Ascending aorta (tissue), 2 donors: ENCODE data around the gene NXT1. TPM values are rescaled to one million over a fixed set of nuclear protein-coding genes. Genes with fewer than 3 reads are reported as not detected.

Experiments
- DNase-seq, 2 donors: peaks; one replicate each; pipeline ENCODE4 v3.0.0-alpha.2; 2019; ENCODE audit warnings: low spot score in 2 of 2
- H3K27ac ChIP-seq, 2 donors: fragments of 200-600 bp; sonication (generic); one replicate each; pipeline ENCODE4 v1.5.1; 2016 to 2017; ENCODE audit warnings: mild to moderate bottlenecking in 1 of 2
- H3K27me3 ChIP-seq: fragments of 200-600 bp; sonication (generic); one replicate; pipeline ENCODE4 v1.5.1; 2017
- H3K36me3 ChIP-seq, 2 donors: fragments of 200-600 bp; sonication (generic); one replicate each; pipeline ENCODE4 v1.5.1; 2016
- H3K4me1 ChIP-seq, 2 donors: fragments of 200-600 bp; sonication (generic); one replicate each; pipeline ENCODE4 v1.5.1; 2016 to 2017; ENCODE audit warnings: mild to moderate bottlenecking in 1 of 2
- H3K4me3 ChIP-seq, 2 donors: fragments of 200-600 bp; sonication (generic); one replicate each; pipeline ENCODE4 v1.5.1; 2016 to 2017; ENCODE audit warnings: mild to moderate bottlenecking in 1 of 2
- H3K9me3 ChIP-seq, 2 donors: fragments of 200-600 bp; sonication (generic); one replicate each; pipeline ENCODE4 v1.5.1; 2016
- intact Hi-C: fragments of 100-400 bp; cut with DNase I; formaldehyde crosslinking; loops from one replicate; pipeline ENCODE4 v1.15.1; 2023
- total RNA-seq: library from RNA; depleted of rRNA; stranded (reverse); fragments of >200 nt; gene quantifications from one replicate; pipeline ENCODE4 v1.1.0, GENCODE V29; 2016
- TF ChIP-seq, protein P1 (sequence below), 3 experiments: fragments of 200-600 bp in 2 of 3; fragments of 450-650 bp in 1 of 3; sonication (generic) in 2 of 3; IDR thresholded peaks; one replicate each; pipeline ENCODE4 v1.5.1; 2016 to 2019; ENCODE audit warnings: antibody characterized with exemption in 3 of 3, mild to moderate bottlenecking in 1 of 3, moderate library complexity in 1 of 3

NXT1 gene
- total RNA-seq, 1 donor from 2014 or later = 50.0 TPM

DNA sequence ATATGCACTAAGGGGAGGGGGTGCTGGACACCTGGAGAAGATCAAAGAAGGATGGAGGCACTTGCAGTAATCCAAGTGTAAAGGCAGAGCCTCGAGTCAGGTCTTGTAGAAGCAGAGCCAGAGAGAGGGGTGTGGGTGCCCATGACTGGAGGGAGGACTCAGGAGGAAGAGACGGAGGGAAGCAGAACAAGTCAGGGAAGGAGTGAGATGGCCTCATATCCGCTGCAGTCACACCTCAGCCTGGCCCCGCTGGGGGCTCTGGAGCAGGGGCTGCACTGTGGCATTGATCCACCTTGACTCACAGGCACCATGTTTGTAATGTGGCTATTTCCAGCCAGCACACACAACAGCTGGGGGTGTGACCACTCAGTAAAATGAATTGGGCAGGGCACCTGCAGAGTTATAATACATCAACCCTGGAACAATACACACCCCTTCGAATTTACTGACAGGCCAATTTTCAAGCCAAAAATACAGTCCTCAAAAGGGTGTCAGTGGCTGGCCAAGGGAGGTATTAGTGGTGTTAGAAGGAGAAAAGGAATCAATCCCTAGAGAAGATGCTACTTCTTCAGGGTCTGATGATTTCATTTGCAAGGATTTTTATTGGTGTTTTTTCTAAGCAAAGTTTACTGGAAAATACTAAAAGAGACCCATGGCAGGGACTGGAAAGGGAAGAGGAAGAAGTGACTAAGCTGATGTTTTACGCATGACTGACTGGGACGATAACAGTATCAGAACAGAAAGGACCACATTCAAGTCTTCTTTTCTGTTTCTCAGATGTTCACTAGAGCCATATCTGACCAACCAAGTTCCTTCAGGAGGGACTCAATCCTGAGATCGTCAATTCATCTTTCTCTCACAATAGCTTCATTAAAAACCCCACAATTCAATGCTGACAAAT is 18.9 kb upstream of the NXT1 start:
- H3K27ac ChIP-seq = no peak overlapping the region
- H3K36me3 ChIP-seq = no peaks in the 10 kb centered on the region
- no peaks in the 10 kb centered on the region for H3K27me3 ChIP-seq
- H3K4me1 ChIP-seq = no peaks in the 10 kb centered on the region
- DNase-seq = no peak
- H3K9me3 ChIP-seq = no peaks in the 10 kb centered on the region
- H3K4me3 ChIP-seq = no peak overlapping the region
- TF ChIP-seq, protein P1, sequence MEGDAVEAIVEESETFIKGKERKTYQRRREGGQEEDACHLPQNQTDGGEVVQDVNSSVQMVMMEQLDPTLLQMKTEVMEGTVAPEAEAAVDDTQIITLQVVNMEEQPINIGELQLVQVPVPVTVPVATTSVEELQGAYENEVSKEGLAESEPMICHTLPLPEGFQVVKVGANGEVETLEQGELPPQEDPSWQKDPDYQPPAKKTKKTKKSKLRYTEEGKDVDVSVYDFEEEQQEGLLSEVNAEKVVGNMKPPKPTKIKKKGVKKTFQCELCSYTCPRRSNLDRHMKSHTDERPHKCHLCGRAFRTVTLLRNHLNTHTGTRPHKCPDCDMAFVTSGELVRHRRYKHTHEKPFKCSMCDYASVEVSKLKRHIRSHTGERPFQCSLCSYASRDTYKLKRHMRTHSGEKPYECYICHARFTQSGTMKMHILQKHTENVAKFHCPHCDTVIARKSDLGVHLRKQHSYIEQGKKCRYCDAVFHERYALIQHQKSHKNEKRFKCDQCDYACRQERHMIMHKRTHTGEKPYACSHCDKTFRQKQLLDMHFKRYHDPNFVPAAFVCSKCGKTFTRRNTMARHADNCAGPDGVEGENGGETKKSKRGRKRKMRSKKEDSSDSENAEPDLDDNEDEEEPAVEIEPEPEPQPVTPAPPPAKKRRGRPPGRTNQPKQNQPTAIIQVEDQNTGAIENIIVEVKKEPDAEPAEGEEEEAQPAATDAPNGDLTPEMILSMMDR (IDR thresholded peaks at IDR 0.05) = no peak
- intact Hi-C loops = no loop called here

DNA sequence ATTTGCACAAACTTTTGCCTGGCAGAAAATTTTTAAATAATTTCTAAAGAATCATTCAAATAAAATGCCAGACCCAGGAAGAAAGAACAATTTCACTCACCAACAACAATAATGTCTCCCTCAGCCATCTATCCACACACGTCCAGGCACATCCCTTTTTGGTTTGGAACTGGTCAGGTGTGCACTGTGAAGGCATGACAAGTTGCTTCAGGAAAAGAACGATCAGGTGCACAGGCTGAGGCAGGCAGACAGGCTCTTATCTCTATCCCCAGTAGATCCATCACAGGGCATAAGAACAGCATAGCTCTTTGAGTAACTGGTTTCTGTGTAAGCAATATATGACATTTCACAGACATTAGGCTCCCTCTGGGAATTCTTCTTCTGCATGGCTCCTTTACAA is 18.1 kb upstream of the NXT1 start:
- intact Hi-C loops = no loop called here

DNA sequence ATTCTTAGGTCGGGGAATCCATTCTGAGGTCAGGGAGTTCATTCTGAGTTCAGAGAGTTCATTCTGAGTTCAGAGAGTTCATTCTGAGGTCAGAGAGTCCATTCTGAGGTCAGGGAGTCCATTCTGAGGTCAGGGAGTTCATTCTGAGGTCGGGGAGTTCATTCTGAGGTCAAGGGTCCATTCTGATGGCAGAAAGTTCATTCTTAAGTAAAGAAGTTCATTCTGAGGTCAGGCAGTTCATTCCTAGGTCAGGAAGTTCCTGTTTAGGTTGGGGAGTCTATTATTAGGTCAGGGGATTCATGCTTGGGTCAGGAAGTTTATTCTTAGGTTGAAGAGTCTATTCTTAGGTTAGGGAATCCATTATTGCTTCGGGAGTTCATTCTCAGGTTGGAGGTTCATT is 16.5 kb upstream of the NXT1 start:
- no peak for DNase-seq
- H3K4me3 ChIP-seq = no peak overlapping the region
- no peak overlapping the region for H3K27ac ChIP-seq
- intact Hi-C loops = no loop called here
- no peaks in the 10 kb centered on the region for H3K4me1 ChIP-seq
- H3K36me3 ChIP-seq = no peaks in the 10 kb centered on the region
- TF ChIP-seq, protein P1 (IDR thresholded peaks at IDR 0.05) = no peak
- H3K27me3 ChIP-seq = no peaks in the 10 kb centered on the region
- no peaks in the 10 kb centered on the region for H3K9me3 ChIP-seq

More for the DNA sequence above, 18.1 kb upstream of the NXT1 start:
- Histone ChIP-seq H3K27me3 (no peaks in the 10 kb centered on the region), H3K4me3 (no peak overlapping the region), H3K4me1 (no peaks in the 10 kb centered on the region), H3K36me3 (no peaks in the 10 kb centered on the region), H3K27ac (no peak overlapping the region), H3K9me3 (no peaks in the 10 kb centered on the region)
- TF ChIP-seq, protein P1 (IDR thresholded peaks at IDR 0.05) = no peak
- no peak for DNase-seq

DNA sequence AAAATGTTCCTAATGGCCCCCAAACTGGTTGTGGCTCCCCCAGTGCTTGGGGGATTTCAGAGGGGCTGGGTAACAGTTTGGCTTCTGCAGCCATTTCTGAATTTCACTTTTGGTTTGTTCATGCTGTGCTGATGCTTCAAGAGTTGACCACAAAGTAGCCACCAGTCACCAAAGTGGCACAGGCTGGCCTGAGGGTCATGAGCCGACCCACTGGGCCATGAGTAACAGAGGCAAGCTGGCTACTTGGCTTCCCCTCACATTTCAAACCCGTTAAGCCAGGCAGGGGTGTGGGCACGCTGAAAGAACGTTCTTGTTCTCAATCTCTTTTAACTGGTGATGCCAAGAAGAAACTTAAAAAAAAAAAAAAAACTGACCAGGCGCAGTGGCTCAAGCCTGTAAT is 15.1 kb upstream of the NXT1 start:
- Histone ChIP-seq H3K4me3 (no peak overlapping the region), H3K27me3 (no peaks in the 10 kb centered on the region), H3K27ac (no peak overlapping the region), H3K36me3 (no peaks in the 10 kb centered on the region), H3K9me3 (no peaks in the 10 kb centered on the region), H3K4me1 (no peaks in the 10 kb centered on the region)
- no peak for DNase-seq
- TF ChIP-seq, protein P1 (IDR thresholded peaks at IDR 0.05) = no peak
- intact Hi-C loops = no loop called here

DNA sequence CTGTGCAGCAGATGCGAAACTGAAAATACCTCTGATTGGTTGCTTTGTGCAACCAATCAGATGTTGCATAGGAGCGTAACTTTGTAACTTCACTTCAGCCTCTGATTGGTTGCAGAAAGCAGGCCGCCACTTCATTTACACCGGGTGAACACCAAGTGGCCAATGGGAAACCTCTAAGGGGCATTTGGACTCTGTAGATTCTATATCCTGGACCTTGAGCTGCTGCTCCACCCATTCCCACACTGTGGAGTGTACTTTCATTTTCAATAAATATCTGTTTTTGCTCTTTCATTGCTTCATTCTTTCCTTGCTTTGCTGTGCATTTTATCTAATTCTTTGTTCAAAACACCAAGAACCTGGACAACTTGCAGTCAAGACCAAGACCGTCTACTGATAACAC is 14.1 kb upstream of the NXT1 start:
- TF ChIP-seq, protein P1 (IDR thresholded peaks at IDR 0.05) = no peak
- intact Hi-C loops = no loop called here
- Histone ChIP-seq H3K36me3 (no peaks in the 10 kb centered on the region), H3K27me3 (no peaks in the 10 kb centered on the region), H3K4me1 (no peaks in the 10 kb centered on the region), H3K27ac (no peak overlapping the region), H3K4me3 (no peak overlapping the region), H3K9me3 (no peaks in the 10 kb centered on the region)
- no peak for DNase-seq
